IMR-90 (cell line): ENCODE results near the gene AS3MT.

Experiments used
- CTCF ChIP-seq: conservative IDR thresholded peaks from 2 replicates; pipeline ENCODE4 v1.5.1; 2012; ENCODE audit warnings: mild to moderate bottlenecking, low read depth, low read length, improper control_type of control experiment
- FOS ChIP-seq: fragments of 150-350 bp; IDR thresholded peaks from 2 replicates; pipeline ENCODE4 v1.6.1; 2016; ENCODE audit warnings: low read depth, low read length
- MAZ ChIP-seq: IDR thresholded peaks from 2 replicates; pipeline ENCODE4 v1.6.1; 2012; ENCODE audit warnings: low read depth, mild to moderate bottlenecking, low read length, improper control_type of control experiment, moderate library complexity, borderline replicate concordance
- POLR2A ChIP-seq: IDR thresholded peaks from 2 replicates; pipeline ENCODE4 v1.6.1; 2012; ENCODE audit warnings: mild to moderate bottlenecking, low read depth, low read length

GRCh38 chr10:102878629-102879028, 9.4 kb downstream of the AS3MT start:
- no peak for TF ChIP-seq CTCF
- TF ChIP-seq FOS, result no peak
- TF ChIP-seq POLR2A, result no peak
- TF ChIP-seq MAZ, result no peak
